ENCODE results near the gene SOWAHA.
A peak's percentile ranks its signal among the peaks of the same experiment; 100 is the strongest.

SOWAHA gene

GRCh38 chr5:132827943-132828673 lies 15.0 kb downstream of the SOWAHA start:
- no peak for DNase-seq (ENCODE audit: low spot score)

DNA sequence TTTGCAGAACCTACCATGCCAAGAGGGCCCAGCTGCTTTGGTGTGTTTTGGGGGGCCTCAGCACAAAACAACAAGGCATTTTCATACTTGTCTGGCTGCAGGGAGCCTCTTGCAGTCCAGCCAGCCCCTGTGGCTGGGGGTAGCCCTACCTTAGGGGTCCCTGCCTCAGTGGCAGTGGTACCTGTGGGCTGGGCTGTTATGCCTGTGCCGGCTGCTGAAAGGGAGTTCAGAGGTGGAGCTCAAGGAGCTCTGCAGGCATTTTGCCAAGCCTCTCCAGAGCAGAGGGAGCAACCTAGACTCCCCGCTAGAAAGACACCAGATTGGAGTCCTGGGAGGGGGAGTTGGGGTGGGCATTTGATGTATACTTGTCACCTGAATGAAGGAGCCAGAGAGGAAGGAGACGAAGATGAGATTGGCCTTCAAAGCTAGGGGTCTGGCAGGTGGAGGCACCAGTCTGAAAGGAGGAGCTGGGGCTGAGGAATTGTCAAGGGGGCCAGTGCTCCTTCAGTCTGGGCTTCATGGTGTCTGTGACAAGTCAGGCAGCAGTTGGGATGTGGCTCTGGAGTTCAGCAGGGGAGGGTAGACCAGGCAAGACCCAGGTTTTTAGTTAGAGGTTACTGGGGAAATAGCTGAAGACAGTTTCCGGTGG lies 15.9 kb downstream of the SOWAHA start:
- no peak for DNase-seq (ENCODE audit: low spot score)

GRCh38 chr5:132829742-132830435 lies 16.8 kb downstream of the SOWAHA start:
- peak; percentile 59 for DNase-seq (ENCODE audit: low spot score)

GRCh38 chr5:132830436-132831094 lies 17.5 kb downstream of the SOWAHA start, which contains the start of gene SHROOM1:
SHROOM1 (minus strand) TSS chr5:132830647; CDS start chr5:132826140, 4,507 bp downstream.
- no peak for DNase-seq (ENCODE audit: low spot score)

DNA sequence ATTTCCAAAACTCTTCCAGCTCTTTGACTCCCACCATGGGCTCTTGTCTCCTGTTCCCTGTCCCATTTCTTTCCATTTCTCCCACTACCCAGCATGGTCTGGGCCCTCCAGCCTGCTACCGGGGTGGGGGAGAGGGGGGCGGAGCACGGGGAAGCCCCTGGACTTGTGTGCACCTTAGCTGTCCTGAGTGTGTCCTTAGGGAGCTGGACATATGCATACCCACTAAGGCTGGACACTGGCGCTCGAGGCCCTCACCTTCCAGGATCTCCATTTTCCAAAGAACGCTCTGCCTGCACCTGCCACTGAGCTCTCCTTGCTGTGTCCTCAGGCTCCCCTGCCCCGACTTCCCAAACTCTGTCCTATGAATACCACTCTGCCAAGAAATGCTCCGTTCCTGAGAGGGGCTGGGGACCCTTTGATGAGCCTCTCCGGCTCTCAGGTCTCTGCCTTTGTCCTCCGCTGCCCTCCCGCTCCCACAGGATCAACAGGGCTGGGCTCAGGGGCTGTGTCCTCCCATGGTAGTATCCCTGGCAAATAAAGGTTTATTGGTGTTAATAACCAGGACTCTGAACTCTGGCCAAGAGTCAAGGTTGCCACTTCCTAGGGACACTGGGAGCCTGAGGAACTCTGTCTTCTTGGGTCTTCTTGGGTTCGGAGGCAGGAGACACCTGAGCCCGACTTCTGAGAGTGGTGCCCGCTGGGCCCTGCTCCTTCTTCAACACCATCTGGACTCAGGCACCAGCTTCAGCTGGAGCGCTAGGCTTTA lies 18.2 kb downstream of the SOWAHA start:
- no peak for DNase-seq (ENCODE audit: low spot score)

GRCh38 chr5:132832612-132833011 lies 19.5 kb downstream of the SOWAHA start:
- DNase-seq (ENCODE audit: low spot score): no peak

GRCh38 chr5:132834057-132834456 lies 21.0 kb downstream of the SOWAHA start:
- DNase-seq (ENCODE audit: low spot score): no peak

DNA sequence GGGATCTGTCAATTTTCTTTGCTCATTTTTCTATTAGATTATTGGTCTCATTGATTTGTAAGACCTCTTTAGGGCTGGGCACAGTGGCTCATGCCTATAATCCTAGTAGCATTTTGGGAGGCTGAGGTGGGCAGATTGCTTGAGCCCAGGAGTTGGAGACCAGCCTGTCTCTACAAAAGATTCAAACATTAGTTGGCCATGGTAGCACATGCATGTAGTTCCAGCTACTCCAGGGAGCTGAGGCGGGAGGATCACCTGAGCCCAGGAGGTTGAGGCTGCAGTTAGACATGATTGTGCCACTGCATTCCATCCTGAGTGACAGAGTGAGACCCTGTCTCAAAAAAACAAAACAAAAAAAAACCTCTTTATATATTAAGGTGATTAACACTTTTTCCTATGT lies 23.8 kb downstream of the SOWAHA start:
- DNase-seq (ENCODE audit: low spot score): no peak

DNA sequence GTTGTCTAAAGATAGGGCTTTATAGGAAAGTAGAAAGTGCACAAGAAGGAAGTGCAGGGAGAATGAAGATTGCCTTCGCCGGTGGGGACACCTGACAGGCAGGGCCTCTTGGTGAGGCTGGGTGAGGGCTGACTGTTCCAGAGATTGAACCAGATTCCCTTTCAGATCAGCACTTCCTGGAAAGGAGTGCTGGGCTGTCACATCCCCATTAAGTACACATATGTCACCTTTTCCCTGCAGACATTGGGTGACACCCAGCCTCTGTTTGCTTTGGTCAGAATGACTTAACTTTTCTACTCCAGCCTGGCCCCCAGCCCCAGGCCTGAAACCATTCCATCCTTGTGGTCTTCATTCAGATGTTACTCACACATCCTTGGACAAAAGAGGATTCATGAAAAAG lies 24.8 kb downstream of the SOWAHA start:
- no peak for DNase-seq (ENCODE audit: low spot score)

- DNase-seq (ENCODE audit: low spot score): no peak
These were observed 25.6 kb downstream of the SOWAHA start for GRCh38 chr5:132838516-132839282.

GRCh38 chr5:132839426-132840301 lies 26.6 kb downstream of the SOWAHA start:
- no peak for DNase-seq (ENCODE audit: low spot score)

GRCh38 chr5:132840313-132840712 lies 27.2 kb downstream of the SOWAHA start:
- no peak for DNase-seq (ENCODE audit: low spot score)

DNA sequence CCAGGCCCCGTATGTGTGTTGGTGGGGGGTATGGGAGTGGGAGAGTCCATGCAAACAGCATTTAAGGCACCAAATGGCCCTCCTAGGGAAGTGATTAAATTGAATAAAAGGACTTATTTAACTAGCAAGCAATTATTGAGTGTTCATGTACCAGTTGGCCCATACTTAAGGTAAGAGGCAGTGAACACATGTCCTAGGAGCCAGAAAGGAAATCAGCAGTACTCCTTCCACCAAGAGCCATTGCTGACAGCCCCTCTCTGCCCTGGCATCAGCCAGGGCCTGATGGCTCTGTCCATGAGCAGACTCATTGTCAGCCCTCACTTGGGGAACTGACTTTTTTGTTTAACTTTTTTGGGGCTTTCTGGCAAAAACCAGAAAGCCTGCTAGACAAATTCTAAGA lies 27.8 kb downstream of the SOWAHA start:
- DNase-seq (ENCODE audit: low spot score): no peak

- DNase-seq (ENCODE audit: low spot score): no peak
These were observed 28.2 kb downstream of the SOWAHA start for GRCh38 chr5:132841305-132841704.

DNA sequence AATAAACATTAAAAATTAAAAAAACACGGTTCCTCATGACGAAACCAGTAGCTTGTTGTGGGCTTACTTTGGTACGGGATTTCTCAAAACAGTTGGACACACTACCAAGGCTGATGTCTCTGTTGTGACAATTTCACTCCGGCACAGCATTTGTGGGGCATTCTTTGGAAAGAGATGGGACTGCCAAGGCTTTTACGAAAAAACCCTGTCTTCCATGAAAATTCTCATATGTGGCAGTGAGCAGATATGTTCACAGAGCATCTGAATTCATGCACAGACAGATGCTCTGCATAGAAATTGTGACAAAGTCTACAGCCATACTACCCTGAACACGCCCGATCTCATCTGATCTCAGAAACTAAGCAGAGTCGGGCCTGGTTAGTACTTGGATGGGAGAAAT lies 35.2 kb downstream of the SOWAHA start:
- no peak for DNase-seq (ENCODE audit: low spot score)

- DNase-seq (ENCODE audit: low spot score): no peak
These were observed 36.2 kb downstream of the SOWAHA start for GRCh38 chr5:132849347-132849746.

GRCh38 chr5:132850066-132850465 lies 37.0 kb downstream of the SOWAHA start:
- DNase-seq (ENCODE audit: low spot score): no peak

DNA sequence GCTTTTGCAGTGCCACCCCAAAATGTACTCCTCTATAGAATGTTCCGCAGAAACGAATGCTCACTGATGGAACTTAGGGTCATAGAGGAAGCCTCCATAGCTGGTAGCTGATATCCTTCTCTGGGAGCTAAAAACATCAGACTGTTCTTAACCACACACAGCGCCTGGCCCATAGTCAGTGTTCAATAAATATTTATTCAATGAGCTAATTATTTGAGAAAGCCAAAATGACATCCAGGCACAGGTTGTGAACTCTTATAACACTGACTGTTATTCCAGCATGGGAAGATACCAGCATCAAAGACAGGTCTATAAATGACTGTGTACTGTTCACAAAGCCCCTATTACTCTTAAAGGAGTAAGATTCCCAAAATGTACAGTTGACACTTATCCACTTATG lies 40.2 kb downstream of the SOWAHA start:
- DNase-seq (ENCODE audit: low spot score): no peak

GRCh38 chr5:132853790-132854189 lies 40.7 kb downstream of the SOWAHA start:
- DNase-seq (ENCODE audit: low spot score): no peak

GRCh38 chr5:132854301-132854700 lies 41.2 kb downstream of the SOWAHA start:
- DNase-seq (ENCODE audit: low spot score): no peak

Data from CD4-positive, alpha-beta T cell treated with Interleukin-6 at 100 ng/mL for 8 hours (primary cell).